ENCODE results near the gene LMCD1. TPM values are rescaled to one million over a fixed set of nuclear protein-coding genes. Genes with fewer than 3 reads are reported as not detected.

The LMCD1 gene
- total and polyA plus RNA-seq, 2 of the 4 experiments (the other 2 are of a cell fraction), result 50.0 to 53.8 TPM

GRCh38 chr3:8458711-8459110 lies 42.9 kb upstream of the LMCD1 start (continued):
- TF ChIP-seq SMC3 (IDR thresholded peaks at IDR 0.05; ENCODE audit: low read depth, low read length) (no peak), CHD1 (IDR thresholded peaks at IDR 0.05; ENCODE audit: low read depth, low read length) (no peak), POLR2A (IDR thresholded peaks at IDR 0.05; ENCODE audit: low read depth, low read length) (no peak), BHLHE40 (IDR thresholded peaks at IDR 0.05; ENCODE audit: low read depth, low read length) (peak; percentile 93)

- intact Hi-C loops (cut with micrococcal nuclease) (no loop called here), dilution Hi-C loops (cut with HindIII; ENCODE audit: low sequenced_read_pairs, unreplicated experiment) (no loop called here), in situ Hi-C loops (cut with MboI; ENCODE audit: low sequenced_read_pairs) (loop anchor here (25.0 kb wide), 1 partner anchor 877 kb away; no protein-coding TSS in a partner anchor)
- peak overlapping the region; percentile 29 for H2BK5ac ChIP-seq (ENCODE audit: low read depth, low read length, poor library complexity, severe bottlenecking)
- peak overlapping the region; percentile 79 for H4K91ac ChIP-seq (ENCODE audit: insufficient read depth, low read depth, low read length)
- peak overlapping the region; percentile 93 for H2AK5ac ChIP-seq (ENCODE audit: low read depth, low read length)
- H3K14ac ChIP-seq (replicated peaks; ENCODE audit: low read depth, low read length), result peak overlapping the region; percentile 38; the same call in 1 of the 2 replicates
- H3K23ac ChIP-seq (ENCODE audit: low read depth, low read length), result peak overlapping the region; percentile 32; the same call in 1 of the 2 replicates
- peaks cover 15% of the 10 kb centered on the region for H3K9me1 ChIP-seq (ENCODE audit: insufficient read depth, low read length)
- 75% methylated on average over 2 of the region's 10 CpGs; no CpG with 5 or more reads in 1 of the 2 experiments for WGBS, 2 experiments (ENCODE audit: extremely low coverage in 2 of 2, insufficient read length in 1 of 2)
- H4K8ac ChIP-seq (ENCODE audit: low read depth in 2 of 2, low read length in 2 of 2), result peak overlapping the region in 1 of 2 experiments; percentile 83; a peak in 3 of 4 replicates
- POLR2A ChIA-PET (ENCODE audit: unreplicated experiment), result no interaction called here
- H3K4me3 ChIP-seq (ENCODE audit: insufficient read depth, low read depth, low read length), result no peak overlapping the region
- H3K9me3 ChIP-seq (ENCODE audit: control insufficient read depth, insufficient read depth, low read length), result no peaks in the 10 kb centered on the region
- peak overlapping the region; percentile 85 for H3K4ac ChIP-seq (ENCODE audit: low read depth, low read length)
- no peaks in the 10 kb centered on the region for H3K36me3 ChIP-seq (ENCODE audit: control insufficient read depth, insufficient read depth, low read length)
- peaks cover 25% of the 10 kb centered on the region for H3K4me1 ChIP-seq (ENCODE audit: control insufficient read depth, insufficient read depth, low read length)
- no peak for DNase-seq
- no TSS peak for BruUV-seq (replicated peaks)
- H3K56ac ChIP-seq (ENCODE audit: extremely low read depth, insufficient read depth, low read length), result no peak overlapping the region
- no peaks in the 10 kb centered on the region; a peak in 1 of 4 replicates for H3K79me1 ChIP-seq (ENCODE audit: low read depth in 1 of 2, low read length in 2 of 2)
- no peak for ATAC-seq (ENCODE audit: low read depth)
- H3K27me3 ChIP-seq (ENCODE audit: control insufficient read depth, insufficient read depth, low read length), result no peaks in the 10 kb centered on the region
- CTCF ChIA-PET, result interaction anchor here (0.9 kb wide), 1 partner anchor 18 kb away, joined by 3 read pairs; no protein-coding TSS in a partner anchor
- peak overlapping the region; percentile 24 for H3K18ac ChIP-seq (ENCODE audit: low read depth, low read length)
- H2BK120ac ChIP-seq (ENCODE audit: low read depth, low read length), result peak overlapping the region; percentile 94
- H4K20me1 ChIP-seq (ENCODE audit: insufficient read depth, low read length), result no peaks in the 10 kb centered on the region
- H3K27ac ChIP-seq (ENCODE audit: insufficient read depth, low read length), result no peak overlapping the region
- H2BK20ac ChIP-seq (ENCODE audit: low read depth, low read length), result peak overlapping the region; percentile 92
- H4K5ac ChIP-seq (ENCODE audit: low read depth, low read length), result peak overlapping the region; percentile 19; the same call in 1 of the 2 replicates
- TF ChIP-seq RAD21 (IDR thresholded peaks at IDR 0.05; ENCODE audit: low read length), result no peak
- H3K4me2 ChIP-seq (ENCODE audit: low read depth, low read length), result no peak overlapping the region
- H2AK9ac ChIP-seq (replicated peaks; ENCODE audit: low read depth, low read length, poor library complexity), result no peak overlapping the region
- peak overlapping the region; percentile 75; the same call in 2 of the 3 replicates for H2BK15ac ChIP-seq (ENCODE audit: low read depth, low read length)
- H3K9ac ChIP-seq (ENCODE audit: low read depth, low read length), result no peak overlapping the region
- H2AFZ ChIP-seq (replicated peaks; ENCODE audit: low read length, poor library complexity), result no peak overlapping the region
Measured at GRCh38 chr3:8460050-8460708, 41.4 kb upstream of the LMCD1 start.

All from IMR-90 (cell line).